Measurements from ENCODE around the gene ADAMTS15. TPM values are rescaled to one million over a fixed set of nuclear protein-coding genes. Genes with fewer than 3 reads are reported as not detected.

The ADAMTS15 gene
- total and polyA plus RNA-seq, 12 donors = 0.68 to 3.7 (median 2.2) TPM

DNA sequence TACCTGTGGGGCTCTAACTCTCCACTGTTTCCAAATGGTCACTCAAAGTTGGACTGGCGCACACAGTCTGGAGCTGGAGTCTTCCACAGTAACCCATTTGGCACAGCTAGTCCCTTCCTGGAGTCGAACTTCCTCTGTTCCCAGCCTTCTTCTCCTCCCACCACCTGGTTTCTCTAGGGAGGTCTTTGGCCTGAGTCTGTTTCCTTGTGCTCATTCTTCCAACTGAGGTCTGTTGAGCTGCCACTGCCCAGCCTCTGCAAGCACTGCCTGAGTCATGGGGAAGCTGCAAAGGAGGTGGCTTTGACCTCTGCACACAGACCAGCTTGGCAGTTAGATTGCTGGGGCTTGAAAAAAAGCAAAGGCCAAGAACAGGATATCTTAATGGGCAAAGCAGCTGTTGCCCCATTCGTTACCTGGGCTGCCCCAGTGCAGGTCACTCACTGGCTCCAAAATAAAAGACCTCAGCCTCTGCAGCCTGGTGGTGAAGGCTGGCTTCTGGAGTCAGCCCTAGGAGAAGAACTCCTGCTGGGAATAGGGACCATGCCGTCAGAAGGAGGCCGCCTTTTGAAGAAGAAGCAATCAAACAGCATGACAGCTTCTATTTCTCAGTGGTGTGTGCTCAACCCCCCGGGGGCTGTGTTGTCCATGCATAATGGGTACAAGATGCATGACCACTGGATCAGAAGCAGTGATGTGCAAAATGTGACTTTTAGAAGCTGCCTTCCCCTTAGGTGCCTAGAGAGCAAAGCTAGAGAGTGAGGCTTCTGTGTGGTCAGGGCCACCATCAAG, 3.0 kb downstream of the ADAMTS15 start:
- WGBS, 4 donors = 63 to 83% (median 77%) methylated on average over 5 to 6 of the region's 6 CpGs
- Histone ChIP-seq H3K27ac (peak overlapping the region in 1 of 5 donors; percentile 49), H3K4me1 (replicated peaks in 1 of 2) (peaks cover 10 to 21% of the 10 kb centered on the region in 2 donors), H3K36me3 (replicated peaks in 1 of 2) (no peaks in the 10 kb centered on the region), H3K4me3 (no peak overlapping the region), H3K27me3 (peaks cover 11% of the 10 kb centered on the region), H3K9me3 (replicated peaks in 1 of 3) (no peaks in the 10 kb centered on the region)
- peak in 1 of 7 donors; percentile 26 for DNase-seq
- TF ChIP-seq POLR2A (IDR thresholded peaks at IDR 0.05) = no peak
- TF ChIP-seq CTCF (IDR thresholded peaks at IDR 0.05) = no peak
- intact Hi-C loops (cut with DNase I) = no loop called here

DNA sequence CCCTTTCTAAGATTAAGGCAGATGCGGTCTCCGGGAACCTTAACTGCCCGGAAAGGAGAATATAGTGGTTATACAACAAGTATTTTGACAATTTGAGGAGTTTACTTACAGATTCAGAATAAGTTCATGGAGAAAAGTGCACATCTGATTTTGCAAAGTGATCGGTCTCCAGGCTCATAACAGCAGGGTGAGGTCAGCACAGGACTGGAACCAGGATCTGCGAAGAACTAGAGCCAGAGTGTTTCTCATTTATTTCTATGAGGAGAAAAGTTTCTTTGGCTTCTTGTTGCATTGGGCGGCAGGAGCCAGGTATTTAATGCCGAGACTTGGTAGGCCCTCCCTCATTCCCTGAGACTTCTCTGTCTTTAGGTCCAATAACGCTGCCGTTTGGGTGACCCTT, 3.7 kb downstream of the ADAMTS15 start:
- no peak for DNase-seq
- peak overlapping the region in 1 of 5 donors; percentile 49 for H3K27ac ChIP-seq
- no peaks in the 10 kb centered on the region for H3K36me3 ChIP-seq (replicated peaks in 1 of 2)
- no peaks in the 10 kb centered on the region for H3K9me3 ChIP-seq (replicated peaks in 1 of 3)
- peaks cover 11% of the 10 kb centered on the region for H3K27me3 ChIP-seq
- WGBS, 4 donors = 84 to 94% (median 90%) methylated on average over 9 of the region's 9 CpGs
- intact Hi-C loops (cut with DNase I) = no loop called here
- TF ChIP-seq POLR2A (IDR thresholded peaks at IDR 0.05) (no peak), CTCF (IDR thresholded peaks at IDR 0.05) (no peak)
- no peak overlapping the region for H3K4me3 ChIP-seq
- peaks cover 10 to 21% of the 10 kb centered on the region in 2 donors for H3K4me1 ChIP-seq (replicated peaks in 1 of 2)

DNA sequence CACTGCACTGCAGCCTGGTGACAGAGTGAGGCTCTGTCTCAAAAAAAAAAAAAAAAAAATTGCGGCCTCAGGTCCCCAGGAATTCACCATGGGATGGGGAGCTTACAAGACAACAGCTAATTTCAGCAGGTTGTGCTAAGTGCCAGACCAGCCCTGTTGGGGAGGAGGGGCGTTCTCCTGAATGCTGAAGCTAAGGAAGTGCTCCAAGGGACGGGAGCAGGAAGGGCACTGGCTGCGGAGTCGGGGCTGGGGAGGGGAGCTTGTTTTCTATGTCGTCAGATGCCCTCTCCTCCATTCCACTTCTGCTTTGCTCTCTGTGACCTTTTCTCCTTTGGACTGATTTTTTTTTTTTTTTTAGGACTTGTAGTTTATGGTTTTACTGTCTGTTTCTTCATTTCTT, 4.5 kb downstream of the ADAMTS15 start:
- H3K27ac ChIP-seq = no peak overlapping the region
- TF ChIP-seq CTCF (IDR thresholded peaks at IDR 0.05) (no peak), POLR2A (IDR thresholded peaks at IDR 0.05) (no peak)
- H3K36me3 ChIP-seq (replicated peaks in 1 of 2) = no peaks in the 10 kb centered on the region
- H3K4me1 ChIP-seq (replicated peaks in 1 of 2) = peaks cover 10 to 21% of the 10 kb centered on the region in 2 donors
- DNase-seq = no peak
- intact Hi-C loops (cut with DNase I) = no loop called here
- no peak overlapping the region for H3K4me3 ChIP-seq
- peaks cover 11% of the 10 kb centered on the region for H3K27me3 ChIP-seq
- WGBS, 4 donors = 66 to 78% (median 66%) methylated on average over 6 of the region's 6 CpGs
- no peaks in the 10 kb centered on the region for H3K9me3 ChIP-seq (replicated peaks in 1 of 3)

DNA sequence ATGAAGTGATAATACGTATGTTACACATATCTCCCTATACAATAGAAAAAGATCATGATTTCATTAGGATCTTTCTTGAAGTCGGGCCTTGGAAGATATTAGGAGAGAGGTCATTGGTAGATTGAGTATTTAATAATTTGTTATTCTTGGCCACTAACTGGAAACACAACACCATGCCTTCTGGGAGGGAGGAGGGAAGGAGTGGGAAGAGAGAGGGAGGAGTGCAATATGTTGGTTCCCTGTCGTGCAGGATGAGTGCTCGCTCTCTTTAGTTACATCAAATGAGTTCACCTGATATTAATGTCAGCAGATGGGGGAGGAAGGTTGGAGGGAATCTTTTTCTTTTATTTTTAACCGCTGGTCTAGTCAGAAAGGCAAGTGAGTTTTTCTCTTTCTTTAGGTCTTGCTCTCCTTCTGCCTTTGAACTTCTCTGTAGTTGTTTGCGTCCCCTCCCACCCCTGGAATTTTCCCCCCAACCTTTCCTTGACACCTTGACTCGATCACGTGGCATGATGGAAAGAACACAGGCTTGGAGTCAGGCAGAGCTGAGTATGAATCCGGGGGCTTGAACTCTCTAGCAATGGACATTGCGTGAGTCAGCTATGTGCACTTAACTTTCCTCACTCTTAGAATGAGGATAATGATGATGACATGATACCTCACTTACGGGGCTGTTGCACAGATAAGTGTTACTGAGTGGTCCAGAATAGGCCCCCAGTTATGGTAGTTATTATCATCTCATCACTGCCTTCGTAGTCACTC, 6.2 kb downstream of the ADAMTS15 start:
- WGBS, 4 donors = 53 to 58% (median 55%) methylated on average over 12 of the region's 12 CpGs
- peaks cover 0 to 5% of the 10 kb centered on the region in 2 donors for H3K4me1 ChIP-seq (replicated peaks in 1 of 2)
- H3K4me3 ChIP-seq = no peak overlapping the region
- TF ChIP-seq CTCF (IDR thresholded peaks at IDR 0.05) (no peak), POLR2A (IDR thresholded peaks at IDR 0.05) (no peak)
- no peaks in the 10 kb centered on the region for H3K36me3 ChIP-seq (replicated peaks in 1 of 2)
- intact Hi-C loops (cut with DNase I) = no loop called here
- no peak overlapping the region for H3K27ac ChIP-seq
- DNase-seq = no peak
- H3K27me3 ChIP-seq = peaks cover 2% of the 10 kb centered on the region
- no peaks in the 10 kb centered on the region for H3K9me3 ChIP-seq (replicated peaks in 1 of 3)
